ENCODE data around the gene OTUD5.

GRCh38 chrX:48939524-48940228 lies 17.7 kb downstream of the OTUD5 start:
- TF ChIP-seq EZH2phosphoT487 (IDR thresholded peaks at IDR 0.05; ENCODE audit: low read length), result no peak
- no peak for TF ChIP-seq CTCF (IDR thresholded peaks at IDR 0.05; ENCODE audit: low read length)

All from MM.1S (cell line).